ENCODE data around the gene OTOP2.

DNA sequence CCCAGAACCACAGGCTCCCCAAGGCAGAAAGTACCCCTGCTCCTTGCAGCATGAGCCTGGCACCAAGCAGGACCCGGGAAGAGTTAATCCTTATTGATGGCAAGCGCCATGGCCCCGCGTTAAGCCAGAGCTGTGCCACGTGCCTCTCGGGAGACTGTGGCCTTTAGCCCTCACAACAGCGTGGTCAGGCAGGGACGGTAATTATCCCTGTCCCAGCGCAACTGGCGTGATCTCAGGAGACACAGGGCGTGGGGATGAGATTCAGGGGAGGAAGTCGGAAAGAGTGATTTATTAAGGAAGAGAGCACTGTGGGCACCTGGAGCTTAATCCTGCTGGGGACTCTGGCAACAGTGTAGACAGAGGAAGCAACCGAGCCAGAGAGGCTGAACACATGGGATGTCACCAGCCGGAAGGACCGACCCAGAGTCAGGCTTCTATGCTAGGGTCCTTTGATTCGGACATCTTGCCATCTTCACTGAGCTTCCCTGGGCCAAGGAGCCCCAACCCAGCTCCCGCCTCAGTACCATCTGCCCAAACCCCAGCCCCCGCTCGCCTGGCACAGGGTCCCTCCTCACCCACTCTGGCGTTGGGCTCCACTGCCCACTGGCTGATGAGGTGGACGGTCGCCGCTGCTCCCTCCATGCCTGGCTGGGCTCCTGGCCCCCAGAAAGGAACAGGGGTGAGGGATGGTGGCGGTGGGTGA is 28.5 kb downstream of the OTOP2 start:
- TF ChIP-seq, protein P1, sequence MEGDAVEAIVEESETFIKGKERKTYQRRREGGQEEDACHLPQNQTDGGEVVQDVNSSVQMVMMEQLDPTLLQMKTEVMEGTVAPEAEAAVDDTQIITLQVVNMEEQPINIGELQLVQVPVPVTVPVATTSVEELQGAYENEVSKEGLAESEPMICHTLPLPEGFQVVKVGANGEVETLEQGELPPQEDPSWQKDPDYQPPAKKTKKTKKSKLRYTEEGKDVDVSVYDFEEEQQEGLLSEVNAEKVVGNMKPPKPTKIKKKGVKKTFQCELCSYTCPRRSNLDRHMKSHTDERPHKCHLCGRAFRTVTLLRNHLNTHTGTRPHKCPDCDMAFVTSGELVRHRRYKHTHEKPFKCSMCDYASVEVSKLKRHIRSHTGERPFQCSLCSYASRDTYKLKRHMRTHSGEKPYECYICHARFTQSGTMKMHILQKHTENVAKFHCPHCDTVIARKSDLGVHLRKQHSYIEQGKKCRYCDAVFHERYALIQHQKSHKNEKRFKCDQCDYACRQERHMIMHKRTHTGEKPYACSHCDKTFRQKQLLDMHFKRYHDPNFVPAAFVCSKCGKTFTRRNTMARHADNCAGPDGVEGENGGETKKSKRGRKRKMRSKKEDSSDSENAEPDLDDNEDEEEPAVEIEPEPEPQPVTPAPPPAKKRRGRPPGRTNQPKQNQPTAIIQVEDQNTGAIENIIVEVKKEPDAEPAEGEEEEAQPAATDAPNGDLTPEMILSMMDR (conservative IDR thresholded peaks at IDR 0.05; ENCODE audit: low read length), result no peak
- TF ChIP-seq EZH2phosphoT487 (IDR thresholded peaks at IDR 0.05; ENCODE audit: borderline replicate concordance), result no peak

All from Loucy (cell line).